GM18511 (cell line): ENCODE results near the gene LRRN1.

Experiments used
- ATAC-seq: cut with Tn5 transposase; IDR thresholded peaks from one replicate; pipeline ENCODE4 v1.9.1; 2021; ENCODE audit warnings: mild to moderate bottlenecking, moderate library complexity; ENCODE audit not compliant: unreplicated experiment

LRRN1 gene

GRCh38 chr3:3799173-3800079 is at the start of gene LRRN1:
Gene LRRN1, plus strand, starts transcription at chr3:3799431. Its CDS starts 45,211 bp downstream, at chr3:3844642.
- ATAC-seq, result no peak

GRCh38 chr3:3753416-3753815 is 45.8 kb upstream of the LRRN1 start:
- no peak for ATAC-seq

- ATAC-seq, result no peak
Measured at GRCh38 chr3:3765661-3766060, 33.6 kb upstream of the LRRN1 start.

- ATAC-seq, result no peak
Measured at GRCh38 chr3:3766140-3766539, 33.1 kb upstream of the LRRN1 start.

GRCh38 chr3:3771094-3771493 is 28.1 kb upstream of the LRRN1 start:
- no peak for ATAC-seq

GRCh38 chr3:3771567-3771966 is 27.7 kb upstream of the LRRN1 start:
- no peak for ATAC-seq

- no peak for ATAC-seq
Measured at GRCh38 chr3:3772338-3772737, 26.9 kb upstream of the LRRN1 start.

- no peak for ATAC-seq
Measured at GRCh38 chr3:3772920-3773319, 26.3 kb upstream of the LRRN1 start.

- no peak for ATAC-seq
Measured at GRCh38 chr3:3776607-3777006, 22.6 kb upstream of the LRRN1 start.

GRCh38 chr3:3778216-3778615 is 21.0 kb upstream of the LRRN1 start:
- ATAC-seq, result no peak

GRCh38 chr3:3778641-3779270 is 20.5 kb upstream of the LRRN1 start:
- ATAC-seq, result no peak

- ATAC-seq, result no peak
Measured at GRCh38 chr3:3782457-3782856, 16.8 kb upstream of the LRRN1 start.

- no peak for ATAC-seq
Measured at GRCh38 chr3:3783210-3783609, 16.0 kb upstream of the LRRN1 start.

- no peak for ATAC-seq
Measured at GRCh38 chr3:3783696-3784095, 15.5 kb upstream of the LRRN1 start.

- no peak for ATAC-seq
Measured at GRCh38 chr3:3792391-3792790, 6.8 kb upstream of the LRRN1 start.

GRCh38 chr3:3798631-3799113 is 559 bp upstream of the LRRN1 start:
- ATAC-seq, result no peak

GRCh38 chr3:3800080-3800455 is 837 bp downstream of the LRRN1 start:
- no peak for ATAC-seq

GRCh38 chr3:3800685-3801493 is 1.7 kb downstream of the LRRN1 start:
- no peak for ATAC-seq

GRCh38 chr3:3801494-3801841 is 2.2 kb downstream of the LRRN1 start:
- no peak for ATAC-seq

GRCh38 chr3:3802046-3802445 is 2.8 kb downstream of the LRRN1 start:
- ATAC-seq, result no peak

GRCh38 chr3:3804560-3804959 is 5.3 kb downstream of the LRRN1 start:
- ATAC-seq, result no peak
